Measurements from ENCODE around the gene ZNF205.
"Not testable (repeated sequence)": the region's sequence is repeated elsewhere in the genome, so short reads cannot be mapped to it uniquely, and the experiment has no call there.

Gene ZNF205

GRCh38 chr16:3131755-3132377 lies 19.5 kb downstream of the ZNF205 start:
- peak; percentile 12 to 31 for DNase-seq (ENCODE audit: low read depth in 2 of 2)

GRCh38 chr16:3133844-3134243 lies 21.5 kb downstream of the ZNF205 start:
- DNase-seq (ENCODE audit: low read depth in 2 of 2): no peak

GRCh38 chr16:3134338-3135125 lies 22.1 kb downstream of the ZNF205 start, which contains the start of gene ZNF213:
ZNF213 (plus strand) TSS chr16:3135029; CDS start chr16:3137281, 2,252 bp downstream.
- peak; percentile 78 to 83 for DNase-seq (ENCODE audit: low read depth in 2 of 2)

GRCh38 chr16:3135126-3135715 lies 22.8 kb downstream of the ZNF205 start:
- no peak for DNase-seq (ENCODE audit: low read depth in 2 of 2)

GRCh38 chr16:3137267-3137666 lies 24.9 kb downstream of the ZNF205 start:
- DNase-seq (ENCODE audit: low read depth in 2 of 2): no peak

- no peak for DNase-seq (ENCODE audit: low read depth in 2 of 2)
Measured at GRCh38 chr16:3138342-3138741, 26.0 kb downstream of the ZNF205 start.

- no peak for DNase-seq (ENCODE audit: low read depth in 2 of 2)
Measured at GRCh38 chr16:3138823-3139426, 26.5 kb downstream of the ZNF205 start.

- not testable (repeated sequence) for DNase-seq (ENCODE audit: low read depth in 2 of 2)
Measured at GRCh38 chr16:3139561-3139960, 27.2 kb downstream of the ZNF205 start.

- DNase-seq (ENCODE audit: low read depth in 2 of 2): no peak
Measured at GRCh38 chr16:3140603-3141427, 28.4 kb downstream of the ZNF205 start.

GRCh38 chr16:3141781-3142311 lies 29.5 kb downstream of the ZNF205 start:
- DNase-seq (ENCODE audit: low read depth in 2 of 2): no peak

- DNase-seq (ENCODE audit: low read depth in 2 of 2): no peak
Measured at GRCh38 chr16:3142327-3142726, 29.9 kb downstream of the ZNF205 start.

GRCh38 chr16:3142770-3143169 lies 30.4 kb downstream of the ZNF205 start:
- no peak for DNase-seq (ENCODE audit: low read depth in 2 of 2)

GRCh38 chr16:3143189-3143588 lies 30.8 kb downstream of the ZNF205 start:
- no peak for DNase-seq (ENCODE audit: low read depth in 2 of 2)

- no peak for DNase-seq (ENCODE audit: low read depth in 2 of 2)
Measured at GRCh38 chr16:3143598-3144320, 31.4 kb downstream of the ZNF205 start.

- no peak for DNase-seq (ENCODE audit: low read depth in 2 of 2)
Measured at GRCh38 chr16:3144321-3144983, 32.1 kb downstream of the ZNF205 start.

GRCh38 chr16:3145151-3145550 lies 32.8 kb downstream of the ZNF205 start:
- no peak for DNase-seq (ENCODE audit: low read depth in 2 of 2)

- DNase-seq (ENCODE audit: low read depth in 2 of 2): no peak
Measured at GRCh38 chr16:3145660-3146059, 33.3 kb downstream of the ZNF205 start.

- DNase-seq (ENCODE audit: low read depth in 2 of 2): no peak
Measured at GRCh38 chr16:3147046-3147756, 34.8 kb downstream of the ZNF205 start.

GRCh38 chr16:3147757-3148104 lies 35.3 kb downstream of the ZNF205 start:
- no peak for DNase-seq (ENCODE audit: low read depth in 2 of 2)
